NCI-H2081 (cell line): ENCODE results near the gene IST1.
"Not testable (repeated sequence)": the region's sequence is repeated elsewhere in the genome, so short reads cannot be mapped to it uniquely, and the experiment has no call there.

Experiments used
- DNase-seq, 2 experiments: peaks; one replicate each; lab custom pipeline; 2025; lab: John Stamatoyannopoulos, UW

IST1 gene

DNA sequence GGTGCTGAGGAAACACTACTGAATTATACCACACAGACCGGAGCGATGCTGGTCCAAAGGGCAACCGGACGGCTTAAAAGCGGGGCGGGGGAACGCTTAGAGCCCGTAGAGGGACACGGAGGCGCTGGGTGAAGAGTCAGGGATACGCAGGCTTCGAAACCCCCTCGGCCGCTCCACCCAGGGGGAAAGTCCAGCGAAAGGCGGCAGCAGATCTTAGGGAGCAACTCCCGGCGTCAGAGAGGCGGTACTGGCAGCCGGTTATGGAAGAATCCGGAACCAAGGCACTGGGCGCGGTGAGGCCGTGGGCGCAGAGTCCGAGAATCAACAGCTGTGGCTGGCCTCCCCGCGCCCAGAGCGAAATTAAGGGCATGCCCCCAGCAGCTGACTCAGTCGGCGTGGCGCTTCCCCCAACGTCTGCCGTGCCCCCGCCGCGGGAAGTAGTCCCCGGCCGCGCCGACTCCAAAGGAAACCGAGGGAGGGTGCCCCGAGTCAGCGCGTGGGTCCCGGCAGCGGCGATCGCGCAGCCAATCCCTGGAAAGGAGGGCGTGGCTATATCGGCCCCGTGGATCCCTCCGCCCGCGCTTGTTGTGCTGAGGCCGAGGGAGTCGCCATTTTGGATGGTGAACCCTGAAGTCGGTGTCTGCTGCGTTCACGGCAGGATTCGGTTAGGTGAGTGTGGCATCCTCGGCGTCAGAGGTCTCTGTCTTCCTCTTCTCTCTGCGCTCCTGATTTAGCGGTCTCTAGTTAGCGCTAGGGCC, at the start of gene IST1:
IST1 (plus strand) TSS at position 611 of the 758 bp plus-strand sequence. CDS start 20,110 bp downstream, outside the sequence.
- DNase-seq, result peak; percentile 91 to 96

GRCh38 chr16:71845639-71846430, 49.5 kb upstream of the IST1 start, which contains the start of gene ATXN1L:
ATXN1L (plus strand) TSS chr16:71845976; CDS start chr16:71849741, 3,765 bp downstream.
- DNase-seq, result peak; percentile 86 to 87

GRCh38 chr16:71846431-71846830, 48.9 kb upstream of the IST1 start:
- DNase-seq, result no peak

GRCh38 chr16:71847096-71847495, 48.2 kb upstream of the IST1 start:
- no peak for DNase-seq

DNA sequence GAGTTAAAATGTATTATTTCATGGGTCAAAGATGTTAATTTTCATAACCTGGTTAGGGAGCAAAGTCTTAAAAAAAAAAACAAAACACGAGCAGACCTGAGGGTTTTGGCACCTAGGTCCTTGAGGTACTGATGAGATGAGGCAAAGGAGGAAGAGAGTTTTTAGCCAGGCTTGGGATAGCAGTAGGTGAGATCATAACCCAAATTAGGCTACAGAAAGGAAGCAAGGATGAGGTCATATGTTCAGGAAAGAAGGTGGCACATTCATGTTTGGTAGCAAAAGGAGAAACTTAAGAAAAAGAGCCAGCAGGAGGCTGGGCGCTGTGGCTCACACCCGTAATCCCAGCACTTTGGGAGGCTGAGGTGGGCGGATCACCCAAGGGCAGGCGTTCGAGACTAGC, 46.7 kb upstream of the IST1 start:
- DNase-seq, result no peak

- DNase-seq, result no peak
Measured at GRCh38 chr16:71851746-71852145, 43.6 kb upstream of the IST1 start.

DNA sequence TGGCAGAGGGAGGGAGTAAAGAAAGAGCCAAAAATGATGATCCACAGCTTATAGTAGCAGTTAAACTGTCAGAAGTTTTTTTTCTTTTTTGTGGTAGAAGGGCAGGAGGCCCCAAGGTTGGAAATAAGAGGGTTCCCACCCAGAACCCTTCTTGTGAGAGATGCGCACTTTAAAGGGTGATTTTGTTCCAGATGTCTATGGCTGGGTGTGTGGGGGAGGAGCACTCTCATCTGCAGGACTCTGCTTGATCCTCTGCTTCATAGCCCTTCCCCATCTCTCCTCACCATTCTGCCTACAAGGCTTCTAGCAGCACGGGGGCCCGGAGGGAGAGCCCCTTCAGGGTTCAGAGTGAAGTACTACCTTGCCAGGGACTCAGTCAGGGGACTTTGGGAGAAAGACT, 43.2 kb upstream of the IST1 start:
- no peak for DNase-seq

DNA sequence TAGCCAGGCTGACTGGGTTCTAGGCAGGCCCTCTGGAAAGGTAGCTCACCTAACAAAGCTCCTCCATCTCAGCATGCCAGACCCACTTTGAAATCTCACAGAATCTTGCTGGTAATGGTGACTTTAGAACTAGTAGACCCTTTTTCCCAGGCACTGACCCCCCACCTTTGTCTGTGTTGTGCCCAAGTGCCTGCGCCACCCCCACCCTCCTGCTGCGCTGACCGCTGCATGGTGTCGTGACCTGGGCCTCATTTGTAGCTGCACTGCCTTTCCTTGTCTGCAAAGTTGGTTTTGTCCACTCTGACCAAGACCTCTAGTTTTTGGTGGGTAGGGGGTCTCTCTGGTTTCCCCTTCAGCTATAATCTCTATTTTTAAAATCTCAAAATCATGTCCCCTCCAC, 42.8 kb upstream of the IST1 start:
- DNase-seq, result no peak

- DNase-seq, result no peak
Measured at GRCh38 chr16:71853413-71853812, 41.9 kb upstream of the IST1 start.

DNA sequence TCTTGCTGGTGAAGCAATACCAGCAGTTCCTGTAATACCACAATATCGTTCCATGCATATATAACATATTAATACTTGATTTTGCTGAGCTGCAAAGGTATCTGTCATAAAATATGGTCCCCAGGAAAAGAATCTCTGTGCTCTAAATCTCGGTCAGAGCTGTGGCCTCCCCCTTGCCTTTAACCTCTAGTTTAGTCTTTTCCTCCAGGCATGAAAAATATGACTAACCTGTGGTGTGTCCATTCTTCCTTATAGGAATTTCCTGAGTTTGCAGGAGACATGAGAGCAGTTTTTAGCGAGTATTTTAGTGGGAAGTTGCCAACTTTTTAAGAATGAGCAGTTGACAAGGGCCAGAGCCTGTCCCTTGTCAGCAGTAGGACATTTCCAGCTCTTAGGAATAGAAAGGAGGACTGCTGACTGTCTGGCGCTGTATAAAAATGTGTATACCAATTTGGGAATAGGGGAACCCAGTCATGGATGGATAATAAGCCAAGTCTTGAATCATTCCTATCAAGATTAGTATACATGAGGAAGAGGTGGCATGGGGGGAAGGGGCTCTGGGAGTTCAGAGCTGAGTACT, 40.9 kb upstream of the IST1 start:
- no peak for DNase-seq

DNA sequence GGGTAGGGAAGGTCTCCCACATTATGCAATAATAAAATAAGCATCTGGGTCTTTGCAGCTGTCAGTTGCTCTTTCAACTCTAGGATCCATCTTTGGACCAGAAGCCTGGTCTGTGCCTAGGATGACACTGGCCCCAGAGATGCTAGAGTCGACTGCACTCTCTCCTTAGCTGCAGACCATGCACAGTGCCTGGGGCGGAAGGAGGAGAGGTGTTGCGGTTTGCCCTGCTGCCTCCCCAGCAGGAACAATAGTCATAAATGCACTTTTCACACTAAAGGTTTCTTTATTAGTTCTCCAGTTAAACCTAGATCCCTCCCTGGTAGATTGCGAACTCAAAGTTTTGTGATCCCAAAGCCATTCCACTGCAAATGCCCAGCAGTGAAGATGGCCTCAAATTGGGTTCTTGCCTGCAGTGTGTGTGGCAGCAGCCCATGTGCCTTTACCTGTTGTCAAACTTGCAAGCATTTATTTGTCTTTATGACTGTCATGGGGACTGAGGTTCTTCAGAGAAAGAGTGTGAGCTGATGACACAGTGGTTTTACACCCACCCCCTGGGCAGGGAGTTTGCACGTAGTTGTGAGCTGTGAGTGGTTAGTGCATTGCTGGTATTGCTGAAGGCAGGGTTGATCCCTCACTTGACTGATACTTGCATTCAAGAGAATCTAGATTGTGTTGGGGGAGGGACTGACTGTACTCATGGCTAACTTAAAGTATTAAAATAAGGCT, 39.2 kb upstream of the IST1 start:
- DNase-seq, result no peak

- no peak for DNase-seq
Measured at GRCh38 chr16:71859762-71860521, 35.4 kb upstream of the IST1 start.

DNA sequence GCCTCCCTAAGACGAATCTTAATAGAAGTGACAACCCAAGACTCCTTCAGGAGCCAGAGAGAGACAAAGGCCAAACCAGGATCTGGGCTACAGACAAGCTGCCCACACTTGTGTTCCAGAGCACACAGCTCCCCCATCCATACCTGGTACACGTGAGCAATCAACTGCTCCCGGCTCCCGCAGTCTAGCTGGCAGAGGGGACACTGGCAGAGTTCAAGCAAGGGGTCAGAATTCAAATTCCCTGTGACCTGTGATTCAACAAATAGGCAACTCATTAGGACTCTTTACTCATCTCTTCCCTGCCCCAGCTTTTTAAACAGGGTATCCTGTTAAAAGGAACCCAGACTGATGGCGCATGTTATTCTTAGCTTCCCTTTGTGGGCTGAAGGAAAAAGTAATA, 31.3 kb upstream of the IST1 start:
- no peak for DNase-seq

- DNase-seq, result no peak
Measured at GRCh38 chr16:71865173-71865863, 30.0 kb upstream of the IST1 start.

GRCh38 chr16:71867175-71867574, 28.2 kb upstream of the IST1 start:
- not testable (repeated sequence) for DNase-seq

GRCh38 chr16:71867939-71868338, 27.4 kb upstream of the IST1 start:
- DNase-seq, result peak; percentile 35 to 74

GRCh38 chr16:71869089-71869488, 26.2 kb upstream of the IST1 start:
- DNase-seq, result no peak

DNA sequence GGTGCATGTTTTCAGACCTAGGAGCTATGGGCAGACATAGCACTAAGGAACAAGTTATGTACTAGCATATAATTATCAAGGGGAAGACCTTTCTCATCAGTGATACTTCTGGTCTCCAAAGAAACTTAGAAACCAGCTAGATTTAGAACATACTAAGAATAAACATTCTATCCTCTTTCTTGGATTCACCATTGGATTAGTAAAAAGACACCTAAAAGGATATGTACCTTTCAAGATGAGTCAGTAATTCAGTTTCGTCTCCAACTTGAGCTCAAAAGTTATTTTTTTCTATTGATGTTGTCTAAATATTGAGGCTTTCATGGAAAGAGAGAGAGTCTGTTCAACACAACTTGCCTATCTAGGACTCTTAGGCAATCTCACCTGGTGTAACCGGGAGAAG, 24.5 kb upstream of the IST1 start:
- no peak for DNase-seq

GRCh38 chr16:71873199-71873598, 22.1 kb upstream of the IST1 start:
- DNase-seq, result no peak

DNA sequence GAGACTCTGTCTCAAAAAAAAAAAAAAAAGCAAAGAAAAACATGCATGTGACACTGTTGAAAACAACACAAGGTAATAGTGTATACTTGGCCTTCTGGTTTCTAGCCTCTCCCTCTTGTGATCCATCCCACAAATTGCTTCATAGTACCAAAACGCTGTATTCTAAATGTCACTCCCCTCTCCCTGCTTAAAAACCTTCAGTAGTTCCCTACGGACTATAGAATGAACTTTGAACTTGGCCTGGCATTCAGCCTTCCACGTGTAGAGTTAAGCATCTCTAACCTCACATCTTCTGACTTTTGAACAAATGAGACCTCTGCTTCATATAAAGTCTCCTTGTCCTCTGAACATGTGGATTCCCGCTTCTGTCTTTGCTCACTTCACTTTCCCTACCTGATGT, 16.4 kb upstream of the IST1 start:
- DNase-seq, result no peak

DNA sequence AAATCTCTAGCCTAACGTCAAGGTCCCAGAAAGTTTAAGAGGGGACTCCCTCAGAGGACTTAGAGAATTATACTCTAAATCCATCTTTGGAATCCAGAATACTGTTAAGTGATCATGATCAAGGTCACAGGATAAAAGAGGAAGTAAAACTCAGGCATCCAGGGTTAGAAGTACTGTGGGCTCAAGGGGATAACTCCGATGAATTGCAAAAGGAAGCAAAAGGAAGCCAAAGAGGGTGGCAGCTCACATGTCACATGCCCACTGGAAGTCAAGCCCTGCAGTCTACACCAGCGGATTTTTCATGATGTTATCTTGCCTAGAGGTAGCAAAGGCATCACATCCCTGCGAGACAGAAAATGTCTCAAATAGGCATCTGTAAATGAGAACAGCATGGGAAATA, 15.2 kb upstream of the IST1 start:
- DNase-seq, result no peak
